Esophagus squamous epithelium (tissue), 5 donors: Measurements from ENCODE around the gene HDHD5. TPM values are rescaled to one million over a fixed set of nuclear protein-coding genes. Genes with fewer than 3 reads are reported as not detected.
A peak's percentile ranks its signal among the peaks of the same experiment; 100 is the strongest.

Experiments
- DNase-seq: peaks from one replicate; lab custom pipeline; 2025; lab: John Stamatoyannopoulos, UW
- H3K27ac ChIP-seq, 4 donors: fragments of 200-600 bp; sonication (generic); one replicate each; pipeline ENCODE4 v1.5.1; 2016 to 2019; ENCODE audit warnings: mild to moderate bottlenecking in 1 of 4
- H3K27me3 ChIP-seq, 4 donors: fragments of 200-600 bp; sonication (generic); 1 replicate in 3 of 4; 2 replicates in 1 of 4; pipeline versions ENCODE4 v1.5.1 to v1.6.0; 2017 to 2021; ENCODE audit warnings: antibody characterized with exemption in 1 of 4
- H3K36me3 ChIP-seq, 3 donors: fragments of 200-600 bp; sonication (generic); one replicate each; pipeline ENCODE4 v1.5.1; 2016 to 2019
- H3K4me1 ChIP-seq, 3 donors: fragments of 200-600 bp; sonication (generic); one replicate each; pipeline ENCODE4 v1.5.1; 2017 to 2019
- H3K4me3 ChIP-seq, 4 donors: fragments of 200-600 bp; sonication (generic); 1 replicate in 3 of 4; 2 replicates in 1 of 4; pipeline ENCODE4 v1.5.1; 2016 to 2019; ENCODE audit warnings: mild to moderate bottlenecking in 2 of 4, moderate library complexity in 1 of 4
- H3K9me3 ChIP-seq, 3 donors: fragments of 200-600 bp; sonication (generic); one replicate each; pipeline ENCODE4 v1.5.1; 2016 to 2019
- CTCF ChIP-seq, 6 experiments: fragments of 450-650 bp in 4 of 6; fragments of 200-600 bp in 2 of 6; sonication (generic) in 2 of 6; IDR thresholded peaks; one replicate each; pipeline ENCODE4 v1.5.1; 2016 to 2019; ENCODE audit warnings: antibody characterized with exemption in 6 of 6, mild to moderate bottlenecking in 4 of 6, moderate library complexity in 4 of 6
- POLR2A ChIP-seq, 4 donors: fragments of 450-650 bp; IDR thresholded peaks; one replicate each; pipeline ENCODE4 v1.6.1; 2017; ENCODE audit warnings: antibody characterized with exemption in 4 of 4, mild to moderate bottlenecking in 4 of 4, moderate library complexity in 3 of 4
- WGBS, 2 donors: methylation state at CpG; one replicate each; pipeline ENCODE4 v1.1.5; 2018; 5-methylcytosine and 5-hydroxymethylcytosine counted together
- intact Hi-C: fragments of 100-400 bp; cut with DNase I; formaldehyde crosslinking; loops from one replicate; pipeline ENCODE4 v1.15.0; 2022
- total RNA-seq, 4 donors: library from RNA; depleted of rRNA; stranded (reverse); fragments of >200 nt; gene quantifications; one replicate each; pipeline ENCODE4 v1.1.0, GENCODE V29; 2016
- donor health status: DM: yes; HTN: yes; CAD: no.

HDHD5 gene
- total RNA-seq, 4 donors from 2014 or later: 23.2 to 40.4 (median 36.2) TPM

GRCh38 chr22:17176715-17177114, 17.6 kb upstream of the HDHD5 start:
- intact Hi-C loops: loop anchor here (10.0 kb wide), 1 partner anchor 448 kb away; the partner anchor contains the start of gene ATP6V1E1
- H3K9me3 ChIP-seq: no peaks in the 10 kb centered on the region

GRCh38 chr22:17172029-17172833, 13.2 kb upstream of the HDHD5 start:
- no peak for DNase-seq
- TF ChIP-seq CTCF (IDR thresholded peaks at IDR 0.05) (no peak), POLR2A (IDR thresholded peaks at IDR 0.05) (no peak)
- intact Hi-C loops: loop anchor here (10.0 kb wide), 1 partner anchor 453 kb away; the partner anchor contains the start of gene ATP6V1E1

More at GRCh38 chr22:17176715-17177114, 17.6 kb upstream of the HDHD5 start:
- H3K27ac ChIP-seq: no peak overlapping the region
- no peak overlapping the region for H3K4me3 ChIP-seq
- WGBS, 2 donors: 90 to 97% methylated on average over 8 of the region's 8 CpGs
- H3K27me3 ChIP-seq: no peaks in the 10 kb centered on the region
- TF ChIP-seq CTCF (IDR thresholded peaks at IDR 0.05) (no peak), POLR2A (IDR thresholded peaks at IDR 0.05) (no peak)
- H3K4me1 ChIP-seq: peaks cover 3 to 9% (median 4%) of the 10 kb centered on the region in 3 donors
- H3K36me3 ChIP-seq: peaks cover 0 to 17% (median 0%) of the 10 kb centered on the region in 3 donors
- no peak for DNase-seq

GRCh38 chr22:17171153-17172028, 12.3 kb upstream of the HDHD5 start:
- peak; percentile 42 for DNase-seq
- peak overlapping the region; percentile 91 to 96 (median 95) for H3K27ac ChIP-seq
- peak in 2 of 4 donors; percentile 40 to 44 for TF ChIP-seq POLR2A (IDR thresholded peaks at IDR 0.05)
- peak; percentile 67 to 93 (median 89) for TF ChIP-seq CTCF (IDR thresholded peaks at IDR 0.05)
- 1 to 3% methylated on average over 8 to 9 of the region's 83 CpGs for WGBS, 2 donors
- peaks cover 3 to 24% (median 4%) of the 10 kb centered on the region in 3 donors for H3K4me1 ChIP-seq
- peak overlapping the region; percentile 68 to 88 (median 80) for H3K4me3 ChIP-seq
- H3K9me3 ChIP-seq: no peaks in the 10 kb centered on the region
- no peaks in the 10 kb centered on the region for H3K27me3 ChIP-seq
- H3K36me3 ChIP-seq: no peaks in the 10 kb centered on the region
- intact Hi-C loops: loop anchor here (10.0 kb wide), 1 partner anchor 453 kb away; the partner anchor contains the start of gene ATP6V1E1

More at GRCh38 chr22:17172029-17172833, 13.2 kb upstream of the HDHD5 start:
- Histone ChIP-seq H3K36me3 (no peaks in the 10 kb centered on the region), H3K27ac (peak overlapping the region; percentile 91 to 96 (median 95)), H3K27me3 (no peaks in the 10 kb centered on the region), H3K9me3 (no peaks in the 10 kb centered on the region), H3K4me3 (peak overlapping the region; percentile 68 to 88 (median 80)), H3K4me1 (peaks cover 3 to 23% (median 4%) of the 10 kb centered on the region in 3 donors)
- 46 to 80% methylated on average over 4 to 16 of the region's 24 CpGs for WGBS, 2 donors

DNA sequence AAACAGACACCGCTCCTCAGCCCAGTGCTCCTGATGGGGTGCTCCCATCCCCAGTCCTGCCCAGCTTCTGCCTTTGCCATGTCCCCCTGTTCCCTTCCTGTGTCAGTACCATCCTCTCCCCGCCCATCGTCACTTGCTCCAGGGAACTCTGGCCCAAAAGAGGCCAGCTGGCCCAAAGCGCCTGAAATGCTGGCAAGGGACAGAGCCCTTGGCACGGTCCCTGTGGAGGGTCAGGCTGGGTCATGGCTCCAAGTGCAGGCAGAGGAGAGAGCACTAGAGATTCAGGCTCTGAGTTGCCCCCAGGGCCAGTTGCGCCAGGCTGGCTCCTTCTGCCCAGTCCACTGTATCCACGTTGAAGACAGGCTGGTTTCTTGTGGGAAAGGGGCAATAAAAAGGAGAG, 8.4 kb upstream of the HDHD5 start:
- Histone ChIP-seq H3K9me3 (no peaks in the 10 kb centered on the region), H3K36me3 (no peaks in the 10 kb centered on the region), H3K4me1 (peaks cover 3 to 23% (median 4%) of the 10 kb centered on the region in 3 donors), H3K27ac (no peak overlapping the region), H3K4me3 (no peak overlapping the region), H3K27me3 (no peaks in the 10 kb centered on the region)
- intact Hi-C loops: loop anchor here (10.0 kb wide), 1 partner anchor 83 kb away; the partner anchor contains the start of gene IL17RA
- 28 to 45% methylated on average over 3 to 5 of the region's 7 CpGs for WGBS, 2 donors
- DNase-seq: no peak
- no peak for TF ChIP-seq POLR2A (IDR thresholded peaks at IDR 0.05)
- no peak for TF ChIP-seq CTCF (IDR thresholded peaks at IDR 0.05)
